HG03280 (cell line): ENCODE measurements around the gene CIAPIN1.

ENCODE experiments used
- ATAC-seq: cut with Tn5 transposase; IDR thresholded peaks from one replicate; pipeline ENCODE4 v1.9.1; 2021; ENCODE audit warnings: mild to moderate bottlenecking, moderate library complexity; ENCODE audit not compliant: unreplicated experiment

Gene CIAPIN1

DNA sequence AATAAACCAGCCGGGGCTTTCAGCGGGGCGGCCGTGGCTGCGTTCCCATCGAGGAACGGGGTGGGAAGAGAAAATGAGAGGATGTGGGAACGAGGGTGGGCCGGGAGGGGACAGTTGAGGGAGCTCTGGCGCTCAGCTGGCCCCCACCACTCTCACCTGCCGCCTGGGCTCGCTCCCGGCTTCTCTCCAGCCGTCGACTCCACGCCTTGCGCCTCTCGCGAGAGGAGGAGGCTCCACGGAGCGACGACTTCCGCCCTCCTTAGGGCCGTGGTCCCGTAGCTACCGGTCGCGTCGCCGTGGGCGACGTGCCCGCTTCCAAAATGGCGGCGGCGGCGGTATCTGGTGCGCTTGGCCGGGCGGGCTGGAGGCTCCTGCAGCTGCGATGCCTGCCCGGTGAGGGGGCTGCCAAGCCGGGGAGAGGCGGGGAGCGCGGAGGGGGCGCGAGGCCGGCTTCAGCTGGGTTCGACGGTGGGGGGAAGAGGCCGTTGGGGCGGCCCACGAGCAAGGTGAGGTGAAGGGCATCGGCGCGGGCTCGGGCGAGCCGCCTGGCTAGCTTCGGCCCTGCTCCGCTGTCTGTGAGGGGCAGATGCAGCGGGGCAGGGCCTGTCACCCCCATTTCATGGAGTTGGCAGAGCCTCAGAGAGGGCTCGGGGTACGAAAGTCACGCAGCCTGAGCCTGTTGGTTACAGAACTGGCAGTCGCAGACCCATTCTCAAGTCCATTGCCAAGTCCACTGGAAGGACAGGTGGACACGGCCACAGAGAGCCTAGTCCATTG, at the start of gene CIAPIN1, which contains the start of gene COQ9:
CIAPIN1 (minus strand) TSS at position 200 of the 777 bp plus-strand sequence. CDS start 6,457 bp downstream, outside the sequence.
COQ9 (plus strand) TSS at position 294 of the 777 bp plus-strand sequence; CDS start at position 321, 27 bp downstream.
- peak; percentile 97 for ATAC-seq

DNA sequence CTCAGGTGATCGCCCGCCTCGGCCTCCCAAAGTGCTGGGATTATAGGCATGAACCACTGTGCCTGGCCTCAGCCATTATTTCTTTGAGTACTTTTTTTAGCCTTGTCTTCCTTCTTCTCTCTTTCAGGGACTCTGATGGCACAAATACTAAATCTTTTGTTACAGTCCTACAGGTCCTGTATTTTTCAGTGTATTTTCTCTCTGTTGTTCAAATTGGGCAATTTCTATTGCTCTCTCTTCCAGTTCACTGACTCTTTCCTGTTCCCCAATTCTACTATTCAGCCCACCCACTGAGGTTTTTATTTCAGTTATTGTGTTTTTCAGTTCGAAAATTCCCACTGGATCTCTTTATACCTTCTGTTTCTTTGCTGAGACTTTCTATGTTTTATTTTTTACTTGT, 46.6 kb upstream of the CIAPIN1 start:
- ATAC-seq, result no peak

DNA sequence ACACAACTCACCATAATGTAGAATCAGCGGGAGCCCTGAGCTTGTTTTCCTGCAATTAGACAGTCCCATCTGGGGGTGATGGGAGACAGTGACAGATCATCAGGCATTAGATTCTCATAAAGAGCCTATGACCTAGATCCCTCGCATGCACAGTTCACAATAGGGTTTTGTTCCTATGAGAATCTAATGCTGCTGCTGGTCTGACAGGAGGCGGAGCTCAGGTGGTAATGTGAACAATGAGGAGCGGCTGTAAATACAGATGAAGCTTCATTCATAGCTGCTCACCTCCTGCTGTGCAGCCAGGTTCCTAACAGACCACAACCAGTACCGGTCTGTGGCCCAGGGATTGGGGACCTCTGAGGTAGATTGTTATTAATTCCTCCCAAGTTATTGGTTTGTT, 42.0 kb upstream of the CIAPIN1 start:
- no peak for ATAC-seq

DNA sequence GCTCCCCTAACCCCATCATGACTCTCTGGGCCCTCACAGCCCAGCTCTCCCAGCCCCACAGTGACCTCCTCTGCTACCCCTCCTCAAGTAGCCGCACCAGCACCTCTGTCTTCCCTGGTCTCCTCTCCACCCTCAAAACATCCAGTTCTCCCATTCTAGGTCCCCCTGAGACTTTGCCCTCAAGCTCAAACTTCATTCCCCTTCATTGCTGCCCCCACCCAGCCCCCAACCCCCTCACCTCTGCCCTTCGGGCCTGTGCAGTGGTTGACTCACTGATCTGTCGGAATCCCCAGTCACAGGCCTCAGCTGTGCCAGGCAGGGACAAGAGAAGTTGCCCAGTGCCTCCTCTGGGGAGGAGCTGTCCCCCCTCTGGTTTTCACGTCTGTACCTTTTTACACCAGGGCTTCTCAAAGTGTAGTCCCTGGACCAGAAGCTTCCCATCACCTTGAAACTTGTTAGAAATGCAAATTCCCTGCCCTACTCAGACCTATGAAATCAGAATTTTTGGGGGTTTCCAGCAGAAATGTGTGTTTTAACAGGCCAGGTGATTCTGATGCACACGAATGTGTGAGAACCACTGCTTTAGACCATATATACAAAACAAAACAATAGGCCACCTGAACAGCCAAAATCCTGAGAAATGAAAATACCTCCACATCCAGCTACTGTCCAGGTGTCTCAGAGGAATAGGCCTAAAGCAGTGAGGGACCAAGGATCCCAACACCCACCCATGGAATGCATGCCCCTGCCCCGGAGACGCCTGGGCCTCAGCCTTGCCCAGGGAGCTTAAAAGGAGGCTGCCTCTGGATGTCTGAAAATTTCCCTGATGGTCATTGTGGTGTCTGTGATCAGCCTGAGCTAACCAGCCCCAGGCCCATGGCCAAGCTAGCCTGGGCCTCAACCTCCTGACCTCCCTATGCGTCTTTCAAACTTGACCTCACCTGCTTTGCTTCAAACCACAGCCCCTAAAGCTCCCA, 40.0 kb upstream of the CIAPIN1 start:
- ATAC-seq, result no peak

DNA sequence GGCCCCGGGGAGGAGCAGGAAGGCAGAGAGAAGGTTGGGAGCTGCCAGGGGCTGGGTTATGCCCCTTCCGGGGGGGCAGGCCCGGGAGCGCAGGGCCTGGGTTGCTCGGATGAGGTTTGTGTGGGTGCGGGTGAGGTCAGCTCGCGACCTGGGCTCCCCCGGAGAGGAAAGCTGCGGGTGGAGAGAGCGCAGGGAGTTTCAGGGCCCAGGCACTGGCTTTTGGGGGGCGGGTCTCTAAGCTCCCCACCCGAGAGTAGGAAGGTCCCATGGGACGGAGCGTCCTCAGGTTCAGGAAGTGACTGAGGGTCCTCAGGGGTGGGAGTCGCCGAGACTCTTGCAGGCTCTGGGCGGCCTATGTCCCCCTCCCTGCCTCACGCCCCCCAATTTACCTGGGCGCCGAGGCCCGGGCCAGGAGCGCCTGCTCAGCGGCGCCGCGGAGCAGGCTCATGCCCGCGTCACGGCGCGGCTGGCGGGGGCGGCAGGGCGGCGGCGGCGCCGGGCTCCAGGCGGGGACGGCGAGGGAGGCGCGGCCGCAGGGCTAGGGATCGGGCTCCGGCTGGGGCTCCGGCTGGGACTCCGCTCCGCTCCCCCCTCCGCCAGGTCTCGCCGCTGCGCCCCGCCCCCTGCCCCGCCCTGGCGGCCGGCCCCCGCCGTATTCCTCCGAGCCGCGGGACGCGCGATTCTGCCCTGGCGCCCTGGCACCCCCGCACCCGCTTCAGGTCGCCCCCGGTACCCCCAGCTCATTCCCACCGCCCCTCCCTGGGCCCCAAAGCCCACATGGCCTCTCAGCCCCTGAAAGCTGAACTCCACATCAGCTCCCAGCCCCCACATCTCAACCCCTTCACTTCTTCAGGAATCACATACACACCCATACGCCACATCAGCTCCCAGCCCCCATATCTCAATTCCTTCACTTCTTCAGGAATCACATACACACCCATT, 39.0 kb upstream of the CIAPIN1 start, which contains the start of gene DOK4:
DOK4 (minus strand) TSS at position 578 of the 942 bp plus-strand sequence. CDS start 6,986 bp downstream, outside the sequence.
- peak; percentile 86 for ATAC-seq

DNA sequence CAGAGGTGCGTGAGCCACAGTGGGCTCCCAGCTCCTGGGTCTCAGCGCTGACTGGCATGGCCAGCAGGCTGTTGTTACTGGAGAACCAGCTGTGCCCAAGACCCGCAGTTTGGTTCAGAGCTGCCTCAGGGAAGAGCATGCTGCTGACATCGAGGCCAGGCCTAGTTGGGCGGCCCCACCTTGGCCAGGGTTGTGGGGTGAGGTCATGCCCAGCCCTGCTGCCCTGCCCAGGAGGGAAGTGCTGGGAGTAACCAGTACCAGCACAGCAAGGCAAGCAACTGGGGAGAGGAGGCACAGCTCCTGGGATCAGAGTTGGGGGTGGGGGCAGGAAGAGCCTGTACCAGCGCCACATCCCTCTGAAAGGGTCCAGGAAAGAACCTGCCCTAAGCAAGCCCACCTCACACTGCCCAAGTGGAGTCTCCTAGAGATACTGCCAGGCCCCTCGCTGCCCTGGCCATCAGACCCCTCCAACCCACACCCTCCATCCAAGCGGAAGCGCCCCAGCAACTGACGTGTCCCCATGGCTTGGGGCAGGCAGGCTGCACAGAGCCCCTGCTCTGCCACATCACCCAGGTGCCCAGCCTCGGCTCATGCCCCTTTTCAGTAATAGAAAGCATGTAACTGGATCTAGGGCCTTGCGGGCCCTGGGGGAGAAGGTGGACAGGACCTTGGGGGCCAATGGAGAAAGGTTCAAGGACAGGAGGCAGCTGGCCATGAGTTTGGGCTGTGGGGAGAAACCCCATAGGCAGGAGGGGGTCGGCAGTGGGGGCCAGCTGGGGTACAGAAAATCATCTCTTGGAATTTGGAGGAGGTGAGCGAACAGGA, 38.1 kb upstream of the CIAPIN1 start:
- ATAC-seq, result no peak

DNA sequence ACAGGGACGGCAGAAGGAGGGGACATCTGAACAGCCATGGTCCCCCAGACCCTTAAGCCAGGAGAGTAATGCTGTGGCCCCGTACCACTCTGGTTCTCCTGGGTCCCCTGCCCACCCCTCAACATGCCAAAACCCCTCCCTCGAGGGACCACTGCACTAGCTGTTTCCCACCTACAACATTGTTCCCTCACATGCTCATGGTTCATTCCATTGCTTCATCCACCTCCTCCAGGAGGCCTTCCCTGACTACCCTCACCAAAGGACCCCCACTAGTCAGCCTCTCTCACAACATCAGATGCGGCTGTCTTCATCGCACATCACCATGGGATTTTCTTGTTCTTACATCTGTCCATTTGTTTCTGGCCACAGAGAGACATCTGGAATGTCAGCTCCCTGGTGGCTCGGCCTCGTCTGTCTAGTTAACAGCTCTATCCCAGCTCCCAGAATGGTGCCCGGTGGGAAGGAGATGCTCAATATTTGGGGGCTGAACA, 37.4 kb upstream of the CIAPIN1 start:
- no peak for ATAC-seq

DNA sequence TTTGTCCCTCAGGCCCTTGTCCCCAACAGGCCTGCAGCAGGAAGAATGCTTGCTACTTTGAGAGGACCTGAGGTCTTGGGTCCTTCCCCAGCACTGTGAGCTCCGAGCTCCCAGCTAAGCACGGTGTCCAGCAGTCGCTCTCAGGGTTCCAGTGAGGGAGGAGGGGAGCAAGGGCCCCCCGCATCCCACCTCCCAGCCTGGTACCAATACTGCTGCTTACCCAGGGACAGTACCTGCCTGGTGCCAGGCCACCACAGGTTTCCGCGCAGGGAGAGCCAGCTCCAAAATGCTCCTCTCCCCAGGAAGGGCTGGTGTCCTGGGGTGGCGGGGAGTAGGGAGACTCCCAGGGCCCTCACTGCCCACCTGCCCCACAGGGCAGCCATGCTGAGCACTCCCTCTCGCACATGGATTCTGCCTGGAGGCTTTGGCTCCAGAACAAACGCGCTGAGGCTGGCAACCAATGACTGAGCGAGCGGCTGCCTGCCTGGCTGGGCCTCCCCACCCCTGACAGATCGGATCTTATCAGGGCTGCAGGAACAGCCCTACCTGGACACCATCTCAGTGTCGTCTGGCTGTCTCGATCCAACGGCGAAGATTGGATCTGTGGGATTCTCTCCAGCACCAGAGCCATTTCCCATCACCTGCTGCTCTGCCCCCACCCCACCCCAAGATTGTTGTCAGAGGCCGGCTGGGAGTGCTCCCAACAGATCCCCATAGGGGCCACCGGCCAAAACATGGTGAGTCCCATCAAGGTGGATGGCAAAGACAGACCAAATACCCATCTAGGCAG, 36.7 kb upstream of the CIAPIN1 start:
- ATAC-seq, result no peak

DNA sequence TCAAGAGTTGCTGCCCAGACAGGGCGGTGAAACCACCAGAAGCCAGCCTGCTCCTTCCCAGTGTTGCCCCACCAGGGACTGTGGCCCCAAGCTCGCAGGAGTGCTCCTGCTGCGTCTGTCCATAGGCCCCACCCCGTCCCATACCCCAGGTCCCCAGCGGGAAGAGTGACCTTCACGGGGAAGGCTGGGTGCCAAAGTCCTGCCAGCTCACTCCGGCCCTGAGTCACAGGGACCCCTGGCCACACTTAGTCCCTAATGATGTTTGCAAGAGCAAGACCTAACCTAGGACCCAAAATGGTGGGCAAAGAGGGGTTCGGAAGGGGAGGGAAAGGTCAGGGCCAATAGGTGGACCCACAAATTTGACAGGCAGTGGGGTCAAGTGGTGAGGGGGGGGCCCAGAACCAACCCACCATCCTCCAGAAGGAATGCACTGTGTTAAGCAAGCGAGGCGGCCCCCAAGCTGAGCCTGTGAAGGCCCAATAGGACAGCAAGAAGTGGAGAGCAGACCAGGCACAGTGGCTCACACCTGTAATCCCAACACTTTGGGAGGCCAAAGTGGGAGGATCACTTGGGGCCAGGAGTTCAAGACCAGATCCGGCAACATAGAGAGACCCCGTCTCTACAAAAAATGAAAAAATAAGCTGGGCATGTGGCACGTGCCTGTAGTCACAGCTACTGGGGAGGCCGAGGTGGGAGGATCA, 35.8 kb upstream of the CIAPIN1 start:
- no peak for ATAC-seq

DNA sequence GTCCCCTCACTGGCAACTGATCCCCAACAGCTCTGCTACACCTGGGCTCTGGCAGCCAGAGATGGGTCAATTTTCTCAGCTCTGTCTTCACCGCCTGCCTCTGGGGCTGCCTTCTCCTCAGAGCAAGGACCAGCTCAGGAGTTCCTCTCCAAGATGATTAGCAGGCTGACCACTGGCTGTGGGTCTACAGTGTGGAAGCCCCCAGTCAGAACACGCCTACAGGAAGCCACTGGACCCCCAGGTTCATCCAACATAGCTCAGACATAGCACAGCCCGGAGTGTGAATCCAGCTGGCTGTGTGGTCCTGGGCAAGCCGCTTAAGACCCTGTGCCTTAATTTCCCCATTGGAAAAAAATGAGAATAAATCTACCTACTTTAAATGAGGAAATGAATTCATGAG, 34.2 kb upstream of the CIAPIN1 start:
- ATAC-seq, result no peak

DNA sequence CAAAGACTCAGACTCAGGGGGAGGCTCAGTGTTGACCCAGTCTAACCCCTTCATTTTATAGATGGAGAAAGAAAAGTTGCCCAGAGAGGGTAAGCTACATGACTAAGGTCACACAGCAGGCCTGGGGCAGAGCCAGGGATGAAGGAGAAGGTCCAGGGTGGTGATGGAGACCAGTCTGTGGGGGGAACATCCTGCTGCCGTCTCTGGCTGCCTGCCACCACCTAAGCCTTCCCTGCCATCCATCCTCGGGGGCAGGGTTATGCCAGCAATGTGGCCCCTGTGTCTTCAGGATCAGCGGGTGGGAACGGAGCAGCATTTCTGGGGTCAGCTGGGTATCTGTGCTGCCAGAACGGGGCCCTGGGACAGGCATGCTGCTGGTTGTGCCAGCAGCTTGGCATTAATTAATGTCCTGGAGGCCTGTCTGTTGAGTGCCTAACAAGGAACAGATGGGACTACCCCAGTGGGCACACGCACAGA, 33.6 kb upstream of the CIAPIN1 start:
- ATAC-seq, result no peak

DNA sequence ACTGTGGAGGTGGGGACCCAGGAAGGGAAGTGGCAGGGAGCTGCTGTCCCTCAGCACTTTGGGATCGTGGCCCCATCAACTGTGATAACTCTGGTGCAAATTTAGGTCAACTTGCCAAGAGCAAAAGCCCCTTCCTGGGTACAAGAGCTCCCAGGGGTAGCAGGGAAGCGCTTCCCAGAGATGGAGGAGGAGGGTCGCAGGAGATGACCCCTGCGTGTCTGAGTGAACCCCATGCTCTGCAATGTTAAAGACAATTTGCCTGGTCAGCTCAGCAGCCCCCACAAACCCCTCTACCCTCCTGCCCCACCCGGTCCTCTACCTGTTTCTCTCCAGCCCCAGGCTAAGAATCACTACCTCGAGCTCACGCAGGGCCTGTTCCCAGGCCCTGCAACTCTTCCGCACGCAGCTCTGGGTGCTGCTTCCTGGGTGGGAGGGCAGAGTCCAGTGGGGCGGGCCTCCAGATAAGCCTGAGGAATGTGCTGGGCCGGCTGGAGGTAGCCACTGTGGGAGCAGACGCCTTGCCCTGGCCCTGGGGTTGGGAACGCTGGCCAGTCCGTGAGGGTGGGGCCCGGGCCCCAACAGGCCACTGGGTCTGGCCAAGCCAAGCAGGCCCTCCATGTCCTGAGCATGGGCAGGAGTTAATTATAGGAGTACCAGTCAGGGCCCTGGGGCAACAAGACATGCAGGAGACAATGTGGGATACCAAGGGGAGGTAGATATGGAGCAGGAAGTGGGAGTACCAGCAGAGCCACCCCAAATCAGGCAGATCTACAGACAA, 33.0 kb upstream of the CIAPIN1 start:
- ATAC-seq, result no peak

DNA sequence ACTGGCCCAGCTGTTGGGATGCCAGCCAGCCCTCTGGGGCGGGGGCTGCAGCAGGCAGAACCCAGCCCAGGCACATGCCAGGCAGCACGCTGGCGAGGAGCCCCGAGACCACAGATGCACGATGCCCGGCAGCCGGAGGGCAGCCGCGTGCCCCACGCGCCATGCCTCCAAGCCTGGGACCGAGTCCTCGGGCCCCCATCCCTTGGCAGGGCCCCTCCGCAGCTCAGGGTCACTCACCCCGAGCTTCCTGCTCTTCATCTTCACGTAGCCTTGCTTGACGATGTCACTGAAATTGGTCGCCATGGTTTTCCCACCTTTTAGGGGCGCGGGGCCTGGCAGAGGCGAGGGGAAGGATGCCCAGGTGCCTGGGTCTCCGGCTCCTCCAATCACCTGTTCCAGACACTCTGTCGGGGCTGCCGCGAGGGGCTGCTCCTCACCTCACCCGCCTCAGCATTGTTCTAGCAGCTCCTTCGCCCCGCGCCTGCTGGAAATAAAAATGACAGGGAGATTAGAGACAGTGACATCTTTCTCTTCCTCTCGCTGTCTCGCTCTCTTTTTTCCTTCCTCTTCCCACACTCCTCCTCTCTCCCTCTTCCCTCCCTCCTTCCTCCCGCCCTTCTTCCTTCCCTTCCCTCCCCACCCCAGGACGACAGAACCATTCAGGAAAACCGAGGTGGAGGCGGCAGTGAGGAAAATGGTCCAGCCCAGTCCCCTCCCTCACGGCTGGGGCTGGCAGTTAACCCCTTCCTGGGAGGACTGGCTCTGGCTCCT, 32.2 kb upstream of the CIAPIN1 start:
- ATAC-seq, result no peak

DNA sequence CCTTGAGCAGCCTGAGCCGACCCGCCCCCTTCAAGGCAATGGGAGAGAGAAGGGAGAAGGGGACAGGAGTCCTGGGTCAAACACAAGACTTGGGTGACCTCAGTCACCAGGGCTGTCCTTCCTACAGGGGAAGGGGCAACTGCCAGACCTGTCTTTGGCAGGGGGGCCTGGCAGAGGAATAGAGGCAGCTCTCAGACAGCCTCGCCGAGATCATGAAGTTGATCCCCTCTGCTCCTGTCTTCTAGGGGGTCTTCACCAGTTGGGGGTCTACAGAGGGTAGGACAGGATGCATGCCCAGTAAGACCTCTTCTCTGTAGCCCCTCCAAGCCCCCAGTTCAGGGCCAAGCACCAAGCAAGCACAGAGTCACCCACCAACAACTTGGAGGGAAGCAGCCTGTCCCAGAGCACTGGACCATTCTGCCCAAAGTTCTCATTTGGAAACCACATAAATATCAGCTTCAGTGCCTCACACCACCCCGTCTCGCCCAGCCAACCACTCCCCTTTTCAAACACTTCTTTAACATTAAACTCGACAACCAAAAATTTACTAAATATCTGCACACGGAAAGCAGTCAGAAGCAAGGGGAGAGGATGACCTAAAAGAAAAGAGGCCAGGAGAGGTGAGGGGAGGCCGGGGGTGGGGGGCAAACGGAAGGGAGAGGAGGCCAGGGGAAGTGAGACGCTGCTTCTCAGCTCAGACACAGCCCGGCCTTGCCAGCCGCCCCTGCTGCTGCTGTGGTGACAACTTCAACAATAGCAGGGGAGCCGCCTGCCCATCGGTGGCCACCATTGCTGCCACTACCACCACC, 31.4 kb upstream of the CIAPIN1 start:
- ATAC-seq, result no peak

DNA sequence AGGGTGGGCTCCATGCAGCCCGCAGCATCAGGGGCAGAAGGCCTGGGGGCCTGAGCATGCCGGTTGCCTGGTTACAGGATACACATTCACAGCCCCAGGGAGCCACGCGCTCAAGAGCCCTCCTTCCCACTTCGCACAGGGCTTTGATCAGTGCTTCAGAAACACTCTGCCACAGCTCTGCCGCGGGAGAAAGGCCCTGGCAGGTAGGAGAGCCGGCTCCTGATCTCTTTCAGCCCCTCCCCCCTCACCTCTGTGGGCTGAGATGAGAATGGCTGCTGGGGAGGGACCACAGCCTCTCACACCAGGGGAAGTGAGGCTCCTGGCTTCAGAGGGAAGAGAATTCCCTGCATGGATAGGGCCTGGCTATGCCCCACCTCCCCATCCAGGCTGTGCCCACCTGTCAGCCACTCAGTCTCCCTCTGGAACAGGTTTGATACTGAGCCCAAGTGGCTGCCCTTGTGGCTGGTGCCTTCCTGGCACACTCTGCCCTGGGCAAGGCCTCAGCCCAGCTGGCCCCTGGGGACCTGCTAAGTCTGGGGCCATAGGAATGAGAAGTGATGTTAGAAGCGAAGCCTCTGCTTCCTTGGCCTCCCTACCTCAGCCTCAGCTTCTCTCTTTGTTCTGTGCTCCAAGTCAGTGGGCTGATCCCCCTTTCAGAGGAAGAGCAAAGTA, 30.5 kb upstream of the CIAPIN1 start:
- ATAC-seq, result no peak
